ENCODE data around the gene KMT2D.

Gene KMT2D

DNA sequence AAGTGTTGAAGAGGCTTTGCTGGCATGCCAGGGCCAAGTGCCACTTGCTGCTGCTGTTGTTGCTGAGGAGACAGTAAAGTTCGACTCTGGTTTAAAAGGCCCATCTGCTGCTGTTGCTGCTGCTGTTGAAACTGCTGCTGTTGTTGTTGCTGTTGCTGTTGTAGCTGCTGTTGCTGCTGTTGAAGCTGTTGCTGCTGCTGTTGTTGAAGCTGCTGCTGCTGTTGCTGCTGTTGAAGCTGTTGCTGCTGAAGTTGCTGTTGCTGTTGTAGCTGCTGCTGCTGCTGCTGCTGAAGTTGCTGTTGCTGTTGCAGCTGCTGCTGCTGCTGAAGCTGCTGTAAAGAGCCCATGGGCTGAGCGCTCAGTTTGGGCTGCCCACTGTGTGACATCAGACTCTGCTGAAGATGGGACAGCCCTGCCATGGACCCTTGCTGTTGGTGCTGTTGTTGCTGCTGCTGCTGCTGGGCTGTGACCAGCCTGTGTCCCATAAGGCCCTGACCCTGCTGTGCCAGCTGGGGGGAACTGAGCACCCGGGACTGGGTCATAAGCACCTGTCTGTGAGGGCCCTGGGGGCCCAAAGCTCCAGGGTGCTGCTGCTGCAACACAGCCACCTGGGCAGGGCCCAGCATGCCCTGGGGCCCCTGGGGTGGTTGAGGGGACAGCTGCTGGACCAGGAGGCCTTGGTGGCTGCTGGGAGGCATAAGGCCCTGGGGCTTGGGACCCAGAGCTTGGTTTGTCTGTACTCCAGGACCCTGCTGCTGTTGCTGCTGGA is 27.7 kb downstream of the KMT2D start:
- H3K27ac ChIP-seq (ENCODE audit: low read length): no peak overlapping the region
- H3K79me2 ChIP-seq (ENCODE audit: low read length): no peaks in the 10 kb centered on the region
- no peak overlapping the region for H3K4me2 ChIP-seq (ENCODE audit: low read length)
- H3K9me3 ChIP-seq (ENCODE audit: insufficient read depth, low read length): no peaks in the 10 kb centered on the region
- H2AFZ ChIP-seq (ENCODE audit: low read depth, low read length): no peak overlapping the region
- no peaks in the 10 kb centered on the region for H3K27me3 ChIP-seq (ENCODE audit: low read depth, low read length)
- no peak overlapping the region for H3K4me3 ChIP-seq (ENCODE audit: low read length)
- peaks cover 68% of the 10 kb centered on the region for H3K36me3 ChIP-seq (replicated peaks; ENCODE audit: low read depth, low read length)
- H3K4me1 ChIP-seq (ENCODE audit: low read length): no peaks in the 10 kb centered on the region
- no peak overlapping the region for H3K9ac ChIP-seq (ENCODE audit: low read length)
- H4K20me1 ChIP-seq (ENCODE audit: insufficient read depth, low read length): peaks cover 3% of the 10 kb centered on the region
- no peak for TF ChIP-seq EZH2phosphoT487 (IDR thresholded peaks at IDR 0.05; ENCODE audit: low read depth)
- TF ChIP-seq, protein P1, sequence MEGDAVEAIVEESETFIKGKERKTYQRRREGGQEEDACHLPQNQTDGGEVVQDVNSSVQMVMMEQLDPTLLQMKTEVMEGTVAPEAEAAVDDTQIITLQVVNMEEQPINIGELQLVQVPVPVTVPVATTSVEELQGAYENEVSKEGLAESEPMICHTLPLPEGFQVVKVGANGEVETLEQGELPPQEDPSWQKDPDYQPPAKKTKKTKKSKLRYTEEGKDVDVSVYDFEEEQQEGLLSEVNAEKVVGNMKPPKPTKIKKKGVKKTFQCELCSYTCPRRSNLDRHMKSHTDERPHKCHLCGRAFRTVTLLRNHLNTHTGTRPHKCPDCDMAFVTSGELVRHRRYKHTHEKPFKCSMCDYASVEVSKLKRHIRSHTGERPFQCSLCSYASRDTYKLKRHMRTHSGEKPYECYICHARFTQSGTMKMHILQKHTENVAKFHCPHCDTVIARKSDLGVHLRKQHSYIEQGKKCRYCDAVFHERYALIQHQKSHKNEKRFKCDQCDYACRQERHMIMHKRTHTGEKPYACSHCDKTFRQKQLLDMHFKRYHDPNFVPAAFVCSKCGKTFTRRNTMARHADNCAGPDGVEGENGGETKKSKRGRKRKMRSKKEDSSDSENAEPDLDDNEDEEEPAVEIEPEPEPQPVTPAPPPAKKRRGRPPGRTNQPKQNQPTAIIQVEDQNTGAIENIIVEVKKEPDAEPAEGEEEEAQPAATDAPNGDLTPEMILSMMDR (IDR thresholded peaks at IDR 0.05; ENCODE audit: low read depth, low read length): no peak

DNA sequence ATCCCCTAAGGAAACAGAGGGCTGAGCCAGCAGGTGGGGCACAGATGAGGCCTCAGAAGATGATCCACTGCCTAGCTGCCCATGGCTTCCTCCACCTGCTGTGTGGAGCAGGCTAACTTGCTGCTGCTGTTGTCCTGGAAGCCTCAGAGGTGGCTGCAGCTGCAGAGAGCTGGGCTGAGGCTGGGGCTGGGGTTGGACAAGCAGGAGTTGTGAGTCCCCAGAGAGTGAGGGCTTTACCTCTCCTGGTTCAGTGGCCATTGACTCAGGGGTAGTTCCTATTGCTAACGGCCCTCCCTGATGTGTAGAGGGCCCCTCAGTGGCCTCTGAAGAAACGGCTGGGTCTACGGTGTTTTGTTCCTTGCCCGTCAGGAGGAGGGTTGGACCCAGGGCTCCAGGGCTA is 28.3 kb downstream of the KMT2D start:
- H3K27me3 ChIP-seq (ENCODE audit: low read depth, low read length): no peaks in the 10 kb centered on the region
- H3K9me3 ChIP-seq (ENCODE audit: insufficient read depth, low read length): no peaks in the 10 kb centered on the region
- no peaks in the 10 kb centered on the region for H3K4me1 ChIP-seq (ENCODE audit: low read length)
- H3K79me2 ChIP-seq (ENCODE audit: low read length): no peaks in the 10 kb centered on the region
- no peak overlapping the region for H2AFZ ChIP-seq (ENCODE audit: low read depth, low read length)
- peaks cover 65% of the 10 kb centered on the region for H3K36me3 ChIP-seq (replicated peaks; ENCODE audit: low read depth, low read length)
- no peaks in the 10 kb centered on the region; the same call in 1 of the 2 replicates for H4K20me1 ChIP-seq (ENCODE audit: insufficient read depth, low read length)
- no peak for TF ChIP-seq EZH2phosphoT487 (IDR thresholded peaks at IDR 0.05; ENCODE audit: low read depth)
- TF ChIP-seq, protein P1 (IDR thresholded peaks at IDR 0.05; ENCODE audit: low read depth, low read length): no peak
- no peak overlapping the region for H3K4me2 ChIP-seq (ENCODE audit: low read length)
- no peak overlapping the region for H3K27ac ChIP-seq (ENCODE audit: low read length)
- H3K9ac ChIP-seq (ENCODE audit: low read length): no peak overlapping the region
- no peak overlapping the region for H3K4me3 ChIP-seq (ENCODE audit: low read length)

DNA sequence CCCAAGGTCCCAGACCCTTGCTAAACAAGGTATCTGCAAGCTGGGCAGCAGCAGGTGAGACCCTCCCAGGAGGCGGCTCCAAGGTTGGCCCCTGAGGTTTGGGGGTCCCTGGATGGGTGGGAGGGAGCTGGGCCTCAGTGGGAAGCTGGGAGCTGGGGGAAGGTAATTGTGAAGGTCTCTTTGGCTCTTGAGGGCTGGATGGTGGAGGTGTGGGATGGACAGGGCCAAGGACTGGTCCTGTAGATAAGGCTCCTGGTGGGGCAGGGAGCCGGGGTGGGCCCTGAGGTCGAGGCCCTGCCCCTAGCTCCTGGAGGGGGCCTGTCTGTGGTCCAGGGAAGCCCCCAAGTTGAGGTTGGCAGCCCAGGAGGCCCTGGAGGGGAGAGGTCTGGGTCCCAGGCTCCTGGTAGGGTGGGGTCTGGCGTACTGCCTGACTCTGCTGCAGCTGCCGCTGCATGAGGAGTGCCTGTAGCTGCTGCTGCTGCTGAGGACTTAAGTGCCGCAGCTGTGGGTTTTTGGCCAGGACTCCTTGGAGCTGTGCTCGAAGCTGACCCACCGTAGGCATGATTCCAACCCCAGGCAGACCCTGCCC is 28.9 kb downstream of the KMT2D start:
- Histone ChIP-seq H4K20me1 (ENCODE audit: insufficient read depth, low read length) (no peaks in the 10 kb centered on the region), H3K36me3 (replicated peaks; ENCODE audit: low read depth, low read length) (peaks cover 60% of the 10 kb centered on the region), H3K4me1 (ENCODE audit: low read length) (no peaks in the 10 kb centered on the region), H3K79me2 (ENCODE audit: low read length) (no peaks in the 10 kb centered on the region), H3K4me2 (ENCODE audit: low read length) (no peak overlapping the region), H3K9me3 (ENCODE audit: insufficient read depth, low read length) (no peaks in the 10 kb centered on the region), H3K4me3 (ENCODE audit: low read length) (no peak overlapping the region), H3K9ac (ENCODE audit: low read length) (no peak overlapping the region), H2AFZ (ENCODE audit: low read depth, low read length) (no peak overlapping the region), H3K27ac (ENCODE audit: low read length) (no peak overlapping the region), H3K27me3 (ENCODE audit: low read depth, low read length) (no peaks in the 10 kb centered on the region)
- TF ChIP-seq, protein P1 (IDR thresholded peaks at IDR 0.05; ENCODE audit: low read depth, low read length): no peak

DNA sequence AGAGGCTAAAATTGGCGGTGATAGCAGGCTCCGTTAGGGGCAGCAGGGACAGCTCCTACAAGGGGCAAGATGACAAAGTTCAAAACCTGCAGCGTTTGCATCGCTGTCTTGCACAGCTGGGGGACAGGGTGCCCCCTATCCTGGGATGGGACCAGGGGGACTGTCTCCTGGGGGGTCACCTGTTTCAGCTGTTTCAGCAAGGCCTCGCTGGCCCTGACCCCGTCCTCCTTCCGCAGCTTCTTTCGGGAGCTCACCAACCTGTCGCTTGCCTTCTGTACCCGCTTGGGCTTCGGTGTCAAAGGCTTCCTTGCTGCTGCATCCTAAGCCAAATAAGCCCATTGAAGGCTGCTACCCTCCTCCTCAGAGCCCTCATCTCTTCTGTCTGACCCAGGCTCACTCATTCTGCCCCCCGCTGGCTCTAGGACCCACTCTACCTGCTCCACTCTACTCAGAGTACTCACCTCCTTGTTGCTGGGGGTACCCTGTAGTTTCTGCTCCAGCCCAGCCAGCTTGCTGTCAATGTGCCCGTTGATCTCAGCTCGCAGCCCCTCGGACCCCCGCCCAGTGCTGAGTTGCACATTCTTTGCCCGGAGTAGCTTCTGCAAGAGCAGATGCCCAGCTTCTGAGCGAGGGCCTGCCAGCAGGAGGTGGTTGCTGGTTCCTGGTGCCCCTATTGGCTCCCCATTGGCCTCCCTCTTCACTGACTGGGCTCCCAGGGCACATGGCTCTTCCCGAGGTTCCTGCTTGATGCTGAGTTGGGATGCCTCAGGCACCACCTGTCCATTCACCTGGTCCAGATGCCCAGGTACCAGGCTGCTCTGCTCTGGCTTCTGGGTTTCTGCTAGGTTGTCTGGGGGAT is 29.7 kb downstream of the KMT2D start:
- no peak overlapping the region for H3K27ac ChIP-seq (ENCODE audit: low read length)
- no peaks in the 10 kb centered on the region for H4K20me1 ChIP-seq (ENCODE audit: insufficient read depth, low read length)
- H3K4me2 ChIP-seq (ENCODE audit: low read length): no peak overlapping the region
- H3K4me1 ChIP-seq (ENCODE audit: low read length): no peaks in the 10 kb centered on the region
- H3K9ac ChIP-seq (ENCODE audit: low read length): no peak overlapping the region
- TF ChIP-seq, protein P1 (IDR thresholded peaks at IDR 0.05; ENCODE audit: low read depth, low read length): no peak
- no peak for TF ChIP-seq EZH2phosphoT487 (IDR thresholded peaks at IDR 0.05; ENCODE audit: low read depth)
- H3K36me3 ChIP-seq (replicated peaks; ENCODE audit: low read depth, low read length): peaks cover 66% of the 10 kb centered on the region
- no peaks in the 10 kb centered on the region for H3K79me2 ChIP-seq (ENCODE audit: low read length)
- H3K9me3 ChIP-seq (ENCODE audit: insufficient read depth, low read length): no peaks in the 10 kb centered on the region
- H2AFZ ChIP-seq (ENCODE audit: low read depth, low read length): no peak overlapping the region
- no peak overlapping the region for H3K4me3 ChIP-seq (ENCODE audit: low read length)
- no peaks in the 10 kb centered on the region for H3K27me3 ChIP-seq (ENCODE audit: low read depth, low read length)

Measured in OCI-LY3 (cell line).